GM19372 (cell line): Measurements from ENCODE around the gene FBXO11.
A peak's percentile ranks its signal among the peaks of the same experiment; 100 is the strongest.

Experiments used
- ATAC-seq: cut with Tn5 transposase; IDR thresholded peaks from one replicate; pipeline ENCODE4 v1.9.1; 2021; ENCODE audit warnings: mild to moderate bottlenecking, low read depth, moderate library complexity; ENCODE audit not compliant: unreplicated experiment

Gene FBXO11

DNA sequence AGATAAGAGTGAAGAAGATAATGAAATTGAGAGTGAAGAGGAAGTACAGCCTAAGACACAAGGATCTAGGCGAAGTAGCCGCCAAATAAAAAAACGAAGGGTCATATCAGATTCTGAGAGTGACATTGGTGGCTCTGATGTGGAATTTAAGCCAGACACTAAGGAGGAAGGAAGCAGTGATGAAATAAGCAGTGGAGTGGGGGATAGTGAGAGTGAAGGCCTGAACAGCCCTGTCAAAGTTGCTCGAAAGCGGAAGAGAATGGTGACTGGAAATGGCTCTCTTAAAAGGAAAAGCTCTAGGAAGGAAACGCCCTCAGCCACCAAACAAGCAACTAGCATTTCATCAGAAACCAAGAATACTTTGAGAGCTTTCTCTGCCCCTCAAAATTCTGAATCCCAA lies 107.7 kb downstream of the FBXO11 start:
- no peak for ATAC-seq

DNA sequence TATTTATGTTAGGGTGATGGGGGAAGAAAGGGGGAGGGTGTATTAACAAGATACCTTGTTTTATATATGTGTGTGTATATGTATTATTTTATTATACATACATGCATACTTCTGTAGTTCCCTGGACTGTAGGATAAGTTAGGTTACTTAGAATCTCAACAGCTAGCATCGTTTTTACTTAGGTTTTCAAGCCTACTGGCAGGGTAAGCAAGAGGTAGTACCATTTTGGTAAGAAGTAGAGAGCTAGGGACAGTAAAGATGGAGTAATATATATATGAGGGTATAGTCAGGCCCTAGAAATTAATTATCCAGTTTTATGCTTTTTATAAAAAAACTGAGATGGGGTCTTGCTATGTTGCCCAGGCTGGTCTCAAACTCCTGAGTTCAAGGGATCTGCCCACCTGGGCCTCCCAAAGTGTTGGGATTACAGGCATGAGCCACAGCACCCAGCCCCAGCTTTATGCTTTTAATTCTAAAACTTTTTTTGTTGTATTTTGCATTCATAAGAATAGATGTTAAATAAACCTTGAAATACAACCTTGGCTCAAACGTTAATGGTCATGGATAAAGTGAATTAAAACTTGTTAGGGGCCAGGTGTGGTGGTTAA lies 110.1 kb downstream of the FBXO11 start:
- ATAC-seq, result no peak

DNA sequence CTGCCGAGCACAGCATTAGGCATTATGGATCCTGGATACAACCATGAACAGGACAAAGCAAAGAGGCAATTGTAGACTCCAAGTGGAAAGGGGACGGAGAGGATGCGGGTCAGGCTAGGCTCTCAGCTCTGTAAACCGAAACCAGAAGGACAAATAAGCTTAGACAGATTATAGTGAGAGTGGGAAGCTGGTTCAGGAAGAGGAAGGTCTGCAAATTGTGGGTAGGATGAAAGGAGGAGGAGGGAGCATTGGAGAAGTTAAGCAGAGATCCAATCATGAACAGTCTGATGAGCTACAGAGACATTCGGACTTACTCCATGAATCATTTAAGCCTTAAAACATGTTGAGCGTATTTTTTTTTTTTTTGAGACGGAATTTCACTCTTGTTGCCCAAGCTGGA lies 120.3 kb downstream of the FBXO11 start:
- ATAC-seq, result no peak

DNA sequence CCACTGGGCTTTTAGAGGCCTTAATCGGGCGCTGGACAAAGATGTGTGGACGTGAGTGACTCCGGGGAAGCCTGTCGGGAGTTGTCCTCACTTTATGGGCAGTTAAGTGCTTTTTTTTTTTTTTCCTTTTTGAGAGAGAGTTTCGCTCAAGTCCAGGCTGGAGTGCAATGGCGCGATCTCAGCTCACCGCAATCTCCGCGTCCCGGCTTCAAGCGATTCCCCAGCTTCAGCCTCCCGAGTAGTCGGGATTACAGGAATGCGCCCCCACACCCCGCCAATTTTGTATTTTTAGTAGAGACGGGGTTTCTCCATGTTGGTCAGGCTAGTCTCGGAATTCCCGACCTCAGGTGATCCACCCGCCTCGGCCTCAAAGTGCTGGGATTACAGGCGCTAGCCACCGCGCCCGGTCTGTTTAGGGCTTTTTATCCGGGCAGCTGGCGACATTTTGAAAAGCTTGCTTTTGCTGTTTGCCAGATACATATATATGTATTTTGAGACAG lies 121.9 kb downstream of the FBXO11 start:
- no peak for ATAC-seq

DNA sequence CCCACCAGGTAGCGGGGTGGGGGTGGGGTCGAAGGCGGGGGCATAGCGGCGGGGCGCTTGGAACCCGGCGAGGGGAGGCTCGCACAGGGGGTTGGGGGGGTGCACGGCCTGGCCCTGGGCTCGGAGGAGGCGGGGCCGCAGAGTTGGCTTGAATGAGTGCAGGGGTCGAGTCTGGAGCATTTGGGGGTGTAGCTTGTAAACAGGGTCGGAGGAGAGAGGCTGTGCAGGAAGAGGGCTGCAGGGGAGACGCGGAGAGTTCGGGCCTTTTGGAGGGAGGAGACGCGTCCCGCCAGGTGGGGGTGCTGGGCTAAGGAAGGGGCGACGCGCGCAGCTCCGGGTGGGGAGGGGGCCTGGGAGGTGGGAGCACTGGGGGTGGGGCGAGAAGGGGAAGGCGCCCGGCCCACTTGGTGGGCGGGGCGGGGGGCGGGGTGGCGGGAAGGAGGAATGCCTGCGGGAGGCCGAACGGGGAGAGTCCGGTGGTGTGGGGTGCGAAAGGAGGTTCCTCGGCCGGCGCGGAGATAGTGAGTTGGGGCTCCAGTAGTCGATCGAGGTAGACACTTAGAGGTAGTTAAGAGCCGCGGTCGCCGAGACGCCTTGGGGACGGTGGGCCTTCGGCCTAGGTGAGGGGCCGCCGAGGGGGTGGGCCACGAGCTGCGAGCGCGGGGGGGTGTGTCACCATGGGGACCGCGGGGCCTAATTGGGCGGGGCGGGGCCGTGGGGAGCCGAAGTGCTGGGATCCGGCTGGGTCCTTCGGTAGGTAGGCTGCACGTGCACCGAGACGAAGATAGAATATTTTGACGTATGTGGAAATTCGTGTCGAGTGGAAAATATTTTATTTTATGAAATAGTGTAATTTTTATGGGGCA lies 122.6 kb downstream of the FBXO11 start:
- peak; percentile 24 for ATAC-seq

DNA sequence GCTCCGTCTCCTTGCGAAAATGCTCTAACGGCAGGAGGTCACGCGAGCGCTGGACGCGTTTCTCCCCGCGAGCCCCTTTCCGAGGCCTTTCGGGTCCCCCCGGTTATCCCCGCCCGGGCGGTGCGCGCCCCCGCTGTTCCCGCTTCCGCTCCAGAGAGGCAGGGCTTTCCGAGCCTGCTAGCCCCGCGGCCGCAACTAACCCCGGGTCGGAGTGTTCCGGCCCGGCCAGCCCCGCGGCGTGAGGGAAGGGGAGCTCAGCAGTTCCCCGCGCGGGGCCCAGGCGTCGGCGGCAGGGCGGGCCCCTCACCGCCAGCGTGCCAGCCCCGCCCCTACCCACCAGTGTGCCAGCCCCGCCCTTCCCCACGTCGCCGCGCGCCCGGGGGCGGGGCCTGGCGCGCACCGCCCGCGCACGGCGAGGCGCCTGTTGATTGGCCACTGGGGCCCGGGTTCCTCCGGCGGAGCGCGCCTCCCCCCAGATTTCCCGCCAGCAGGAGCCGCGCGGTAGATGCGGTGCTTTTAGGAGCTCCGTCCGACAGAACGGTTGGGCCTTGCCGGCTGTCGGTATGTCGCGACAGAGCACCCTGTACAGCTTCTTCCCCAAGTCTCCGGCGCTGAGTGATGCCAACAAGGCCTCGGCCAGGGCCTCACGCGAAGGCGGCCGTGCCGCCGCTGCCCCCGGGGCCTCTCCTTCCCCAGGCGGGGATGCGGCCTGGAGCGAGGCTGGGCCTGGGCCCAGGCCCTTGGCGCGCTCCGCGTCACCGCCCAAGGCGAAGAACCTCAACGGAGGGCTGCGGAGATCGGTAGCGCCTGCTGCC lies 123.4 kb downstream of the FBXO11 start, which contains the start of gene MSH6:
Gene MSH6 (plus strand): TSS at position 475 of the 815 bp plus-strand sequence. CDS start 89 bp downstream, at position 564.
- ATAC-seq, result peak; percentile 79

DNA sequence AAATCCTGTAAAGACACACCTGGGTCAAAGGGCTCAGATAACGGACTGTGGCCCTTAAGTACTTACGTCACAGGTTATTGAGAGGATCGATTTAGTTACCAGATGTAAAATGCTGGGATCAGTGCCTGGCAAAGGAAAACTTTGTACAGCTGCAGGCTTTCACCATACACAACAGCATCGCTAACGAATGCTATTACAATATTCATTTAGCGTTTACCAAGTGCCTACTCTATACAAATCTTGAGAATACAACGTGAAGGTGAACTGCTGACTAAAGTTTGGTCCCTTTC lies 124.0 kb downstream of the FBXO11 start:
- ATAC-seq, result no peak

DNA sequence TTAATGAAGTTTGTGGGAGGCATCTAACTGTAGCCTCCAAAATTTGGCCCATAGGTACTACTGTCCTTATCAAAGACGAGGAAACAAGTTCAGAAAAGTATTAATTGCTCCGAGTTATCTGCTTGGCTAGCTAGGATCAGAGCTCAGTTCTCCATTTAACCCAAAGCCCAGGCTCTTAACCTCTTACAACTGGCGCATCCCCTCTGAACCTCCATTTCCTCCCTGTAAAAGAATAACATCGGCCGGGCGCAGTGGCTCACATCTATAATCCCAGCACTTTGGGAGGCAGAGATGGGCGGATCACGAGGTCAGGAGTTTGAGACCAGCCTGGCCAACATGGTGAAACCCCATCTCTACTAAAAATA lies 126.9 kb downstream of the FBXO11 start:
- ATAC-seq, result no peak

DNA sequence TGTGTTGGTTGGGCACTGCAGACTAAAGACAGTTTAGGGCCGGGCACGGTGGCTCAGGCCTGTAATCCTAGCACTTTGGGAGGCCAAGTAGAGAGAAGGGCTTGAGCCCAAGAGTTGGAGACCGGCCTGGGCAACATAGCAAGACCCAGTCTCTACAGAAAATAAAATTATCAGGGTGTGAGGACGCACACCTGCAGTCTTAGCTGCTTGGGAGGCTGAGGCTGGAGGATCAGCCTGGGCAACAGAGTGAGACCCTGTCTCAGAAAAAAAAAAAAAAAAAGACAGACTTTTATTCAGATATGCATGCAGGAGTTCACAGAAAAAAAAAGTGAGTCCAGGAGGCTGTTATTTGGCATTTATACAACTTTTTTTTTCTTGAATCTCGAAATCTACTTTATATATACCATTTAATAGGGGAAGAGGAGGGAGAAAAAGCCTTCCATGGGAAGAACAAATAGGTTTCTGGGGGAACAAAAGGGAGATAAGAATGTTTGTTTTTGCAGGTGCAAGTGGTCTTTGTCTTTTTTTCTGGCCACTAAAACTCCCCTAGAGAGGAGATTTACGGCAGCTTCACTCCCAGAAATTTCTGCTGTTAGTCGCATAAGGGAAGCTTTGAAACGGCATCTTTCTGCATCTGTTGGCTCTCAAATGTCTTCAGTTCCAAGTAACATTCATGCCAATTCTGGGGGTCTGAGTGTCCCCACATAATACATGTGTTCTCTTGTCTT lies 127.4 kb downstream of the FBXO11 start:
- ATAC-seq, result no peak

DNA sequence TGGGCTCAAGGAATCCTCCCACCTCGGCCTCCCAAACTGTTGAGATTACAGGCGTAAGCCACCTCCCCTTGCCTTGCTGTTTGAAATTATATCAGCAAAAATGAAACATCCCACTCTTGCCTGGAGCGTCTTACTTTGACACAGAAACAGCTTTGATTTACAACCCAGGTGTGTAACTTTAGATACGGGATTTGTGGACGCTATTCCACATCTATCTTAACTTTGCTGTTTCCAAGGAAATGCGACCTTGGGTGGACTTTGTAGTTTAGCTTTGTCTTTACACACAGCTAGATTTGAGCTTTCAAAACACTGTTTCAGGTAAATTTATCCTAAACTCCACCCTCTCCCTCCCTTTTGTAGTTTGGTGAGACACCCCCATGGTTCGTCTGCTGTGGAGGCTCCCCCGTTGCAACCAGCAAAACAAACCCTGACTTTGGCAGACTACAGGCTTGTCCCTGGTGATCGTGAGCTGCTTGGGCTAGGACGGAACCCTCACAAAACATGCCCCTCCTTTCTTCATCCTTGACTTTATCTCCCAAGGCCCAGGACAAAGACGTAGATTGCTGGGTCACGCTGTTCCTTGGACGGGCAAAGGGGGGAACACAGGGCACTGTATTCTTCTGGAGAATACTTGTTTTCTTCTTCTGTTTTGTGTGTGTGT lies 128.9 kb downstream of the FBXO11 start:
- ATAC-seq, result no peak

DNA sequence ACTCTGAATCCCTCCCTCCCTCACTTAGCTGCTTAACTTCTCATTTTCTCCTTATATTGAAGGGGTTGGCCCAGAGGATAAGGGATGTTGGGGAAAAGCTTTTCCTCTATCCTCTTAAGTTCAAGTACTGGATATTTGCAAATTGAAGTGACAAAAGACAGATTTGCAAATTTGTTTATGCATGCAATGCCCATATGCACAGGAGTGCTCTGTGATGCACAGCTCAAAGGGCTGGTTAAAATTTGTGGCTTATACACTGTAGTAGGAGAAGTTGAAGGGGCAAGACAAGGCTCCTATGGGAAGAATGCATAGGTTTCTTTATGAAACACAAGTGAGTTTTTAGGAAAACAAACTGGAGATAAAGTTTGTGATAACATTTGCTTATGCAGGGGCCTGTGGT lies 131.7 kb downstream of the FBXO11 start:
- ATAC-seq, result no peak

DNA sequence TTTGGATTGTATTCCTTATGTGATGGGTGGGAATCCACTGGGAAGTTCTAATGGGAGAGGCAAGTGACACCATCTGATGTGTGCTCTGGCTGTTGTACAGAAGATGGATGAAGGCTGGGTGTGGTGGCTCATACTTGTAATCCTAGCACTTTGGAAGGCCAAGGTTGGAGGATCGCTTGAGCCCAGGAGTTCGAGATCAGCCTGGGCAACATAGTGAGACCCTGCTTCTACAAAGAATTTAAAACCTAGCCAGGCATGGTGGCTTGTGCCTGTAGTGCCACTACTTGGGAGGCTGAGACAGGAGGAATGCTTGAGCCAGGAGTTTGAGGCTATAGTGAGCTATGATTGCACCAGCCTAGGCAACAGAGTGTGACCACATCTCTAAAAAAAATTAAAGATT lies 134.0 kb downstream of the FBXO11 start:
- ATAC-seq, result no peak

DNA sequence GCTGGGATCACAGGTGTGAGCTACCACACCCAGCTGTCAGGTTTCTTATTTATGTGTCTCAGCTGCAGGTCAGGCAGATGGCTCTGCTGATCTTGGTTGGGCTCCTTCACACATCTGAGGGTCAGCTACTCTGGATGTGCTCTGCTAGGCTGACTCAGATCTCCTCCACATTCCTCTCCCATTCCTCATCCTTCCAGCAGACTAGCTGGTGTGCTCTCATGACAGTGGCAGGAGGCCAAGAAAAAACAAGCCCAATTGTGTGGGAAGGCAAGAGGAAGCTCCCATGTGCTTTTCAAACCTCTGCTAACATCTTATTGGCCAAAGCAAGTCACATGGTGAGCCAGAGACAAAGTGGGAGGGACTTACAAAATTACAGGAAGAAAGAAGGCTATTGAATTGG lies 135.1 kb downstream of the FBXO11 start:
- no peak for ATAC-seq

DNA sequence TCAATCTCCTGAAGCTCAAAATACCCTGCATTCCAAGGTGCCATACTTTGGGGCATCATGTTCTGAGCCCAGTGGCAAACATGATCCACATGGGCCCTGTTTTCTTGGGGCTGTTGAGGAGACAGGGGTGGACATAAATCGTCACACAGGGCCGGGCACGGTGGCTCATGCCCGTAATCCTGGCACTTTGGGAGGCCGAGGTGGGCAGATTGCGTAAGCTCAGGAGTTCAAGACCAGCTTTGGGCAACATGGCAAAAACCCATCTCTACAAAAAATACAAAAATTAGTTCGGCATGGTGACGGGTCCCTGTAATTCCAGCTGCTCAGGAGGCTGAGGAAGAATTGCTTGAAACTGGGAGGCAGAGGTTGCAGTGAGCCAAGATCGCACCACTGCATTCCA lies 137.0 kb downstream of the FBXO11 start:
- no peak for ATAC-seq

DNA sequence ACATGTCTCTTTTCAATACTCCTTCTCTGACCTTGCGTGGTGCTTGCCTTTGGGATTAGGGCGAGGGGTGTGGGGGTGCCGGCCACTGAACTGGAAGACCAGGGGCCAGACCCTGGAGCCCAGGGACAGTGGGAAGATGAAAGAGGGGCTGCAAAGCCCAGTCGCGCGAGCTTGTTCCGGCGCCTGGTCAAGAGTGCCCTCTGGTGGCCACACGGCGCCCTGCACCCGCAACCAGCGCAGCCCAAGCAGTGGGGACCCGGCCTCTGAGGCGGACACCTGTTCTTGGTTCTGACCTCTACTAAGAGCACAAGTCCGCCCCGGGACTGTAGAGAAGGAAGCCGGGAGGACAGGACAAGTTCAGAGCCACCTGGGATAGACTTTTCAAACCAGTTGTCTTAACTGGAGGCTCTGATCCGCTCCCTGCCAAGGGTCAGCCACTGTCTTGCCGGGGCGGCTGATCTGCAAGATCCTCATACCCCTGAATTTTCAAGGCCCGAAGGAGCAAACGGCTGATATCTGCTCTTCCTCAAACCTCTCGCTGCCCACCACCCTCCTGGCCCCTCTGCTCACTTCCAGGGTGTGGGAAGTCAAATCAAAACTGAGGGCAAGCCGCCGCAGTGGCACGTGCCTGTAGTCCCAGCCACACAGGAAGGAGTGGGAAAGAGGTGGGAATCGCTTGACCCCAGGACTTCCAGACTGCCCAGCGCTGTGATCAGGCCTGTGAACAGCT lies 138.3 kb downstream of the FBXO11 start:
- no peak for ATAC-seq

DNA sequence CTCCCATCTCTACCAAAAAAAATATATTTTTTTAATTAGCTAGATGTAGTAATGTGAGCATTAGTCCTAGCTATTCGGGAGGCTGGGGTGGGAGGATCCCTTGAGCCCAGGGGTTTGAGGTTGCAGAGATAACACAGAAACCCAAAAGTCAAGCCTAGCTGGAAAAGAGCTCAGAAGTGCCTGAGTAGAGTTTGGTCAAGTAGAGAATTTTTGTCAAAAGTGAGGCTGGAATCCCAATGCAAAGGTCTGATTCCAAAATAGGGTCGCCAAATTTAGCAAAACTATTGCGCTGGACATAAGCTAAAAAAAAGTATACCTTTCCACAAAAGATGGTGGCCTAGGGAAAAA lies 138.8 kb downstream of the FBXO11 start:
- no peak for ATAC-seq

DNA sequence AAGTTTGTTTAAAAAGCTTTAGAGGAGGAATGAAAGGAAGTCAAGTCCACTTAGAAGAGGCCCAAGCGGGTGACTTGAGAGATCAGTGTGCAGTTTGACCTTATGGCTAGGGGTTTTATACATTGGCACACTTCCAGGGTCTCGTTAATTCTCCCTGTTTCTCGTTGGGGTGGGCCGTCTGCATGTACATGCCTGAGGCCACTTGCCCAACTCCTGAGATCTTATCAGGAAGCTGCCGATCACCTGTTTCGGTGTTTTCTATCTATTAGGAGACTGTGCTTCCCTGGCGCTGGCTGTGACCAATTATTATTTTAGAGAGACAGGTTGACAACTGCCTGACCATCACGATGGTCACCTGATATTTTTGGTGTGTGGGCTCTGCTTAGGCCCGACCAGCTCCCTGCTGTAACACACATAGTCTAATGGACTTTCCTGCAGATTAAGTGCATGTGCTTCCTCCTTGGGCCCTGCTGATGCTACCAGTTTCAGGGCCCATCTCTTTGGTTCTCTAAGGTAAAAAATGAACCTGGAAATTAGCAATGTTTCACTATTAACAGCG lies 154.4 kb downstream of the FBXO11 start:
- peak; percentile 33 for ATAC-seq

DNA sequence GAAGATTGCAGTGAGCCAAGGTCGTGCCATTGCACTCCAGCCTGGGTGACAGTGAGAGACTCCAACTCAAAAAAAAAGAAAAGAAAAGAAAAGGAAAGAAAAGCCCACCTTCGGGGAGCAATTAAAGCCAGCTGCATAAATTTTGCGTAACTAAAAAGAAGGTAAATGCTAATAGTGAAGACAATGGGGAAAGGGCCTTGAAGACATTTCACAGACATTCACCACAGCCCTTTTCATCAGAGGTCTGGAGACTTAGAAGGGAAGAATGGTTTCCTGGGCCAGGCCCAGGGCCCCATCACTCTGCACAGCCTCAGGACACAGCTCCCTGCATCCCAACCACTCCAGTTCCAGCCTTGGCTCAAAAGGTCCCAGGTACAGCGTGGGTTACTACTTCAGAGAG lies 158.4 kb downstream of the FBXO11 start:
- no peak for ATAC-seq

DNA sequence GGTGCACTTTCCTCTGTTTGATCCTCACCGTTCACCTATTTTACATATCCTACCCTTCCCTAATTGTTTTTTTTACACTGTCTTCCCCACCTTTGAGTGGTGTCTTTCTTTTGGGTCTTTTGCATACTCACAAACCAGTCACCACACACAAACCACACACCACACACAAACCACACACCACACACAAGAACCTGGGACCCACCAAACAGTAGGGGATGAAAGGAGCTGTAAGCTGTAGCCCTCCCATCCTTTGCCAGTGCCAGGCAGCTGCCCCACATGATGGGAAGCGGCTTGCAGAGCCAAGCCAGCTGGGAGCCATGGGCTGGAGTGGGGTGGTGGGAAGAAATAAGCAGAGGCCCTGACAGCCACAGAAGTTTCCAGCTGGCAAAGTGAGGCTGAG lies 162.2 kb downstream of the FBXO11 start:
- ATAC-seq, result no peak
